Stimulated activated CD8-positive, alpha-beta memory T cell treated with anti-CD3 and anti-CD28 coated beads, Interleukin-12 subunit alpha, Interleukin-12 subunit beta, amount 100 ng/mL, for 24 hours (primary cell): ENCODE results near the gene ADARB1.

Experiments
- DNase-seq: peaks from one replicate; pipeline ENCODE4 v3.0.0-alpha.2; 2020; ENCODE audit errors: extremely low read depth

ADARB1 gene

DNA sequence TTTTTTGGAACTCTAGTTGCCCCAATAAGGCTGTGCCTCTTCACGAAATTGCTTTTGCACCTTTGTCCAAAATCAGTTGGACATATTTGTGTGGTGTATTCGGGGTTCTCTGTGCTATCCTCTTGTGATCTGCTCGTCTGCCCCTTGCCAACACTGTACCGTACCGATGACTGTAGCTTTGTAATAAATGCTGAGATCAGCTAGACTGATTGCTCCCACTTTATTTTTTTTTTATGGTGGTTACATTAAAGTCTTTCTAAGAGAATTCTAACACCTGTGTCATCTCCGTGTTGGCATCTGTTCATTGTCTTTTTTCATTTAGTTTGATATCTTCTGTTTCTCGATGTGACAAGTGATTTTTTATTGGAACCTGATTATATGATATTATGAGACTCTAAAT, 94.1 kb downstream of the ADARB1 start:
- DNase-seq: no peak

- DNase-seq: no peak
Observed at GRCh38 chr21:45169001-45169400, 94.6 kb downstream of the ADARB1 start.

- DNase-seq: no peak
Observed at GRCh38 chr21:45169682-45170081, 95.3 kb downstream of the ADARB1 start.

GRCh38 chr21:45170987-45171386, 96.6 kb downstream of the ADARB1 start:
- DNase-seq: no peak

DNA sequence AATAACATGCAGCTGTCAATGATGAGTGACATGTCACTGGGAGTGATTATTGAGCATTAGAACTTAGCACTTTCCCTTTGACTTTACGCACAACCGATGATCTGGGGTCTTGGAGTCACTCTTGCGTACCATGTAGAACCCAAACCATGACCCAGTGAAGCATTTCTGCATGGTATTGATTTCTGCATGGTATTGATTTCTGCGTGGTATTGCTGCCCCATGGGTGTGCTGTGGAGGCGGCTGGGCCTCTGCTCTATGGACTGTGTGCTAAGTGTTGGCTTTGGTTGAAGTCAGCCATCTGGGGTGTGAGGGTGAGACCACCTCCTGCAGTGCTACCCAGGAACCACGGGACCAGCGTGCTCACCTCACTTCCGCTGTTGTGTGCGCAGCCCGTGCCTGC, 98.0 kb downstream of the ADARB1 start:
- no peak for DNase-seq

DNA sequence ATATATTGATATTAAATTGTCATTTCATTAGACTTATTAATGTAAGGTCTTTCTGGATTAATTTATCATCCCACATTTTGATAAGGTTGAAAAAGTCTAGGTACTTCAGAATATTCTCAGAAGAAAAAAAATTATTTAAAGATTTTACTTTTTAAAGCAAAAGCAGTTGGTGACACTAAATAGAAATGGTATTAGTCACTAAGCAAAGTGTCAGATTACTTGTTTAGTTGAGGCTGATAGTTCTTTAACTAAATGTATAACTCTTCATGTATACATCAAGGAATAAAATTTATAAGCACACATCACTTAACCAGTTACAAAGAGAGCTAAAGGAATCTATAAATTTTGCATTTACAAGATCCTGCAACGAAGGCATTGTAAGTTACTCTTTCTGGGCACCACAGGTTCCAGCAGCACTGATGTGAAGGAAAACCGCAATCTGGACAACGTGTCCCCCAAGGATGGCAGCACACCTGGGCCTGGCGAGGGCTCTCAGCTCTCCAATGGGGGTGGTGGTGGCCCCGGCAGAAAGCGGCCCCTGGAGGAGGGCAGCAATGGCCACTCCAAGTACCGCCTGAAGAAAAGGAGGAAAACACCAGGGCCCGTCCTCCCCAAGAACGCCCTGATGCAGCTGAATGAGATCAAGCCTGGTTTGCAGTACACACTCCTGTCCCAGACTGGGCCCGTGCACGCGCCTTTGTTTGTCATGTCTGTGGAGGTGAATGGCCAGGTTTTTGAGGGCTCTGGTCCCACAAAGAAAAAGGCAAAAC, 101.1 kb downstream of the ADARB1 start:
- DNase-seq: no peak

DNA sequence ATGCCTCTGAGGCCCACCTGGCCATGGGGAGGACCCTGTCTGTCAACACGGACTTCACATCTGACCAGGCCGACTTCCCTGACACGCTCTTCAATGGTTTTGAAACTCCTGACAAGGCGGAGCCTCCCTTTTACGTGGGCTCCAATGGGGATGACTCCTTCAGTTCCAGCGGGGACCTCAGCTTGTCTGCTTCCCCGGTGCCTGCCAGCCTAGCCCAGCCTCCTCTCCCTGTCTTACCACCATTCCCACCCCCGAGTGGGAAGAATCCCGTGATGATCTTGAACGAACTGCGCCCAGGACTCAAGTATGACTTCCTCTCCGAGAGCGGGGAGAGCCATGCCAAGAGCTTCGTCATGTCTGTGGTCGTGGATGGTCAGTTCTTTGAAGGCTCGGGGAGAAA, 101.8 kb downstream of the ADARB1 start:
- no peak for DNase-seq

DNA sequence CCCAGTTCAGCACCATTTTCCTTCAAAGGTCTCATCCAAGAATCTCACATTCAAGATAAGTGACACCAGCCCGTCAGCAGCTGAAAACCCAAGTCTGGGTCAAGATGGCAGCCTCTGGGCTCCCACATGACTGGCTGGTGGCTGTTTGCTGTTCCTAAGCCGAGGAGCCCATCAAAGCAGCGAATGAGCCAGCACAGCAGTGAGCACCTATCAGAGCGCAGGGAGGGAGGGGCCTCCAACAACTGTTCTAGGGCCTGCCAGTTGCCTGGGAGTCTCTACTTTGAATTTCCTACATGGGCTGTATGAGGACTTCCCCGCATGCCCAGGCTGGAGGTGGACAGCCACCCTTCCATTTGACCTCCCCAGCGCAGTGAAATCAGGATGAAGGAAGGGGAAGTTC, 102.7 kb downstream of the ADARB1 start:
- no peak for DNase-seq

DNA sequence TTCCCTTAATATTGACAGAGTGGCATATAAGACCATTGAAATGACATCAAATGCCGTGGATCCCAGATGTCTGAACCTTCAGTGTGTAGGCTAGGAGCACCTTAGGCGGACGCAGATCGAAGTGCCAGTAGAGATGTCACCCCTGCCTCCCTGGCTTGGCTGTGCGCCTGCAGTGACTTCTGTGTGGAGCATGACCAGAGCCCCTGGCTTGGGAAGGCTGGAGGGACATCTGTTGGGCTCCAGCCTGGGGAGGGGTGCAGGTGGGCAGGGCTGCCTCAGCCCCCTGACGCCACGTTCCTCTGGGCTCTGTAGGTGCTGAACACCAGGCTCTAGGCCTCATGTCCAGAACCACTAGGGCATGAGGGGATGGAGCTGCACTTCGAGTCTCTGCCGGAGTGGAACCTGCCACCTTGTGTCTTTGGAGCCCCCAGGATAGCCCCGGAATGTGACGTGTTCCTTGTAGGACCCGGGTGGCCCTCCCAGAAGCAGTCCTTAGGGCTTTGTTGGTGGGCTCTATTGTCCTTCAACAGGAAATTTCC, 103.8 kb downstream of the ADARB1 start:
- no peak for DNase-seq

DNA sequence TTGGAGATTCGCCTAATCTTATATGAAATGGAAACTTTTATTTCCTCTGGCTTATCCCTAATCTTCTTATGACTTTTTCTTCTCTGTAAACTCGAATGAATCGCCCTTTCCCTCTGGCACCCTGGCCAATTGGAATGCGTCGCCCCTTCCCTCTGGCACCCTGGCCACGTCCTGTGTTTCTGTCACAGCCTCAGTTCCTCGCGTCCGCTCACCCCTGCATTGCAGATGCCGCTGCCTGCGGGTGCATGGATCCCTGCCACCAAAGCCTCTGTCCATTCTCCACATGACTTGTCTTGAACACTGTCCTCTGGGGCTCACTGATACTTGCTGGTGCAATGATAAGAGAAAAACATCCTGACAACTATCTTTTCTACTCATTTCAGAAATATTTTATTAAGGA, 104.6 kb downstream of the ADARB1 start:
- no peak for DNase-seq

DNA sequence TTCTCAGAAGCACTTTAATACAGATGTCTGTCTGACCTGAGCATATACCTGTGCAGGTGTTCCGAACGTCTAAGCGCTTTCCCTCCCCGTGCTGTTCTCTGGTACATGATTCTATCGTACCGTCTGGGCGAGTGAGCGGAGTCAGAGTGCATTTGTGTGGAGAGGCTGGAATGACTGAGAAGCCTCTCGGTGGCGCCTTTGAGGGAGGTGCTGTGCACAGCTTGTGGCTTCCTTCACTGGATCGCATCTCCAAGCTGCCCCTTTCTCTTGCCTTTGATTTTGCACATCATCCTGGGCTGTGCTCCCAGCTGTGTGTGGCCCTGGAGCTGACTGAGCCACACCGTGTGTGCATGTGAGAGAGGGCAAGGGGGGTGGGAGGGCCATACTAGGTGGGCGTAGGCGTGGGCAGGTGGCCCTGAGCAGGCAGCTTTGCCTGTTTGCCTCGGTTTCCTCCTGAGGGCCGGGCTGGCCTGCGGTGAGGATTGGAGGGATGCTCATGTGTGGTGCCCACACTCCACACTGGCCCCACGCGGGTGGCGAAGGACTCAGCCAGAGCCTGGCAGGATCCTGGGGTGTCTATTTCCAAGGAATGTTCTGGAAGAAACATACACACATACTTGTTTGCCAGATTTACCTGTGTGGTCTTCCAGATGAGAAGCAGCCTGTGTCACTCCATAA, 105.3 kb downstream of the ADARB1 start:
- no peak for DNase-seq

DNA sequence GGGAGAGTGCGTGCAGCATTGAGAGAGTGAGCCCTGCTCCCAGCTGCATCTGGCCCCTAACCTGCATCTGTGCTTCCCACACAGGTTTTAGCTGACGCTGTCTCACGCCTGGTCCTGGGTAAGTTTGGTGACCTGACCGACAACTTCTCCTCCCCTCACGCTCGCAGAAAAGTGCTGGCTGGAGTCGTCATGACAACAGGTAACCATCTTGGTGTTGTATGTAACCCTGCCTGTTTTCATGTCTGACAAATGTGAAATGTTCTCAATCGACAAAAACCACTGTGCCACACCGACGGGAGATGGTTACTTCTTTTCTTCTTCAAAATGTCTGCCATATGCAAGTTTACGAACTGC, 105.8 kb downstream of the ADARB1 start:
- DNase-seq: no peak

- no peak for DNase-seq
Observed at GRCh38 chr21:45182958-45183357, 108.6 kb downstream of the ADARB1 start.

- no peak for DNase-seq
Observed at GRCh38 chr21:45183852-45184251, 109.5 kb downstream of the ADARB1 start.

- no peak for DNase-seq
Observed at GRCh38 chr21:45184869-45185268, 110.5 kb downstream of the ADARB1 start.

DNA sequence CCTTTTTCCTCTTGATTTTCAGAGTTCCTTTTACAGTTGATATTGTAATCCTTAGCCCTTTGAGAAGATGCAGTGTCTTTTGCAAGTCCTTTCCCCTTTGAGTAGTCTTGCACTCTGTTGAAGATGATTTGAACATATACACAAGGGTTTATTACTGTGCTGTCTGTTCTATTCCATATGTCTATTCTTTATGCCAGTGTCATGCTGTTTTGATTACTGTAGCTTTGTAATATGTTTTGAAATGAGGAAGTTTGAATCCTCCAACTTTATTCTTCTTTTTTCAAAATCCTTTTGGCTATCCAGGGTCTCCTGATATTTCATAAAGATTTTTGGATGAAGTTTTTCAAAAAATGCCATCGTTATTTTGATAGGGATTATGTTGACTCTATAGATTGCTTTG, 112.3 kb downstream of the ADARB1 start:
- DNase-seq: no peak

DNA sequence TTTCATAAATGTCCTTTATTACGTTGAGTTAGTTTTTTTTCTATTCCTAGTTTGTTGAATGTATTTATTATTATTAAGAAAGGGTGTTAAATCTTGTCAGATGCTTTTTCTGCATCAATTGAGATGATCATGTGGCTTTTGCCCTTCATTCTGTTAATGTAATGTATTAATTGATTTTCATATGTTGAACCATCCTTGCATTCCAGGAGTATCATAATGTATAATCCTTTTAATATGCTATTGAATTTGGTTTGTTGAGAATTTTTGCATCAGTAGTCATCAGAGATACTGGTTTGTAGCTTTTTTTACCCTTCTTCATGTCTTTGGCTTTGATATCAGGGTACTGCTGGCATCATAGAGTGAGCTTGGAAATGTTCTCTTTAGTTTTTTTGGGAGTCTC, 113.3 kb downstream of the ADARB1 start:
- no peak for DNase-seq

- no peak for DNase-seq
Observed at GRCh38 chr21:45190013-45190412, 115.6 kb downstream of the ADARB1 start.

- DNase-seq: no peak
Observed at GRCh38 chr21:45192332-45192731, 118.0 kb downstream of the ADARB1 start.

DNA sequence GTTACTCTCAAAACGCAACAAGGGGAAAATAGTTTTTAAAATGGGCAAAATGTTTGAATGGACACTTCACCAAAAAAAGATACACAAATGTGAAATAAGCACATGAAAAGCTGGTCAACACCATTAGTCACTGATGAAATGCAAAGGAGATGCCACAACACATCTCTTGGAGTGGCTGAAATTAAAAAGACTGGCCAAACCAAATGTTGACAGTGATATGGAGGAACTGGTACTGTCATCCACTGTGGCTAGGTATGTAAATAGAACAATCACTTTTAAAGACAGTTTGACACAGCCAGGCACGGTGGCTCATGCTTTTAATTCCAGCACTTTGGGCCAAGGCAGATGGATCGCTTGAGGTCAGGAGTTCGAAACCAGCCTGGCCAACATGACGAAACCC, 122.2 kb downstream of the ADARB1 start:
- no peak for DNase-seq

DNA sequence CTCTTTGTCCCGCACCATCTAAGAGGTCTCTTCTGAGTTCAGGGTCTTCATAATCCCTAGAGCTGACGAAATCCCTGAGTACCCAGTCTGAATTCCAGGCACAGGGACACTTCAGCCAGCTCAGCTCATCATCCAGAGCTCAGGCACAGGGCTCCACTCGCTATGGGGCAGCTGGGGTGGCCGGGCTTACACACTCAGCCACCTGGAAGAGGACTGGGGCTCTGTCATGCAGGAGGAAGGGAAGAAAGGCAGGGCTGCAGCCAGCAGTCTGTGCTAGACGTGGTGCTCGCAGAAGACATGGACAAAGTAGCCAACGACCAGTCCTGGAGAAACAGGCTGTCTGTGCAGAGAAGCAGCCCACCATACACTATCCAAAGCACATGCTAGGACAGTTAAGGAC, 124.8 kb downstream of the ADARB1 start:
- DNase-seq: no peak

DNA sequence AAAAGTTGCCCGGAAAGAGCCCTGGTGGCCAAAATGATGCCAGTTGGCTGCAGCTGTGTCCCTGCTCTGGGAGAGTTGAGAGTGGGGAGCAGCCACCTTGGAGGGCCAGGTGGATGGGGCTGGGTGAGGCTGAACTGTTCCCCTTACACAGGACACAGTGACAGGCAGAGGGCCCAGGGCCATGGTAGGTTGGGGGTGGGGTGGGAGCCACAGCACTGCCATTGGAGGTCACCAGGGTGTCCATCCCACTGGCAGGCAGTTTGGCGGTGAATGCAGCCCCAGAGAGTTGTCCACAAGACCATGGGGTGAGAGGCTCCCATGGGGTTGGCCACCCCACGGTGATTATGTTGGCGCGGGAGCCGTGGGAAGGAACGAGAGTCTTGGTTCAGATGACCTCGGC, 125.7 kb downstream of the ADARB1 start:
- no peak for DNase-seq

DNA sequence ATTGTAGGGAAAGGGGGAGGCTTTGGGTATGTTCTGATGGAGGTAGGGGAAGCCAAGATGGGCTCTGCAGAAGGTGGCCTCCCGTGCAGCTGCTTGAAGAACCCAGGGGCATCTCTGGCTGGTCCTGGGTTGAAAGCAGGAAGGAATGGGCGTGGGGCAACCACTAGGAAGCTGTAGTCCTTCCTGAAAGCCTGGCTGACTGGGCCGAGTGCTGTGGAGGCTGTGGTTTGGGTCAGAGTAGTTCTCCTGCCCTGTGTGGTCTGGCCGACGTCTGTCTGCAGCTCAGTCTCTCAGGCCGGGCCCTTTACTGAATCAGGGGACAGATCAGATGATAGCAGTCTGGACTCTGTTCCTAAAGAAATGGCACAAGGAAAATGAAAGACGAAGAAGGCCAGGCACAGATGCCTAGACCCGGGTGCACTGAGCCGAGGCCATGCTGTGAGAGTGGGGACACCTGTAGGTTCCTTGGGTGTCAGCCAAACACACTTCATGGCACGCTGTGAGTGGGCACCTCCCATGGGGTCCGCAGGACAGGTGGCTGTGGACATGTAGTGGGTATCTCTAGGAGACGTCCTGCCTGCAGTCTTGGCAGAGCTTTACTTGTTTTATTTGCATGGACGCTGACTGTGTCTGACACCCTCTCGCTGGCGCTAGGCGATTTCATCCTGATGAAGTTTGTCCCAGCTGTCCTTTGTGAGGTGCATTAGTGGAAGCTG, 126.4 kb downstream of the ADARB1 start:
- no peak for DNase-seq
